SJCRH30 (cell line): ENCODE data around the gene POLE. TPM values are rescaled to one million over a fixed set of nuclear protein-coding genes. Genes with fewer than 3 reads are reported as not detected.

Experiments
- DNase-seq, 2 experiments: peaks; one replicate each; pipeline ENCODE4 v3.0.0-alpha.2; 2015 to 2020
- H3K27ac ChIP-seq: fragments of 250-450 bp; sonication (Bioruptor Pico); 2 replicates; pipeline ENCODE4 v1.5.1; 2020; ENCODE audit warnings: mild to moderate bottlenecking, moderate library complexity
- H3K27me3 ChIP-seq: fragments of 250-450 bp; sonication (Bioruptor Pico); 2 replicates; pipeline ENCODE4 v1.5.1; 2020; ENCODE audit warnings: mild to moderate bottlenecking, moderate library complexity
- H3K36me3 ChIP-seq: fragments of 250-450 bp; sonication (Bioruptor Pico); 2 replicates; pipeline ENCODE4 v1.5.1; 2020; ENCODE audit warnings: mild to moderate bottlenecking, moderate library complexity
- H3K4me1 ChIP-seq: fragments of 250-450 bp; sonication (Bioruptor Pico); 2 replicates; pipeline ENCODE4 v1.5.1; 2020; ENCODE audit warnings: mild to moderate bottlenecking, moderate library complexity
- H3K4me3 ChIP-seq: fragments of 250-450 bp; sonication (Bioruptor Pico); 2 replicates; pipeline ENCODE4 v1.5.1; 2020; ENCODE audit warnings: mild to moderate bottlenecking, moderate library complexity
- H3K9me3 ChIP-seq: fragments of 250-450 bp; sonication (Bioruptor Pico); replicated peaks from 2 replicates; pipeline ENCODE4 v1.5.1; 2020; ENCODE audit warnings: mild to moderate bottlenecking, moderate library complexity
- total RNA-seq: library from RNA; depleted of rRNA; stranded (reverse); fragments of >200 nt; shearing (Covaris generic); gene quantifications from 2 replicates; pipeline ENCODE4 v1.2.3, GENCODE V29; 2014

Gene POLE
- total RNA-seq, 1 experiment from 2014 or later, result 95.8 TPM

- H3K4me1 ChIP-seq, result no peaks in the 10 kb centered on the region
- H3K36me3 ChIP-seq, result no peaks in the 10 kb centered on the region
- no peaks in the 10 kb centered on the region for H3K27me3 ChIP-seq
- no peaks in the 10 kb centered on the region; the same call in 1 of the 2 replicates for H3K9me3 ChIP-seq
- DNase-seq, result peak; percentile 70 to 91
- no peak overlapping the region for H3K4me3 ChIP-seq
- no peak overlapping the region for H3K27ac ChIP-seq
These were observed 72.1 kb downstream of the POLE start for GRCh38 chr12:132614861-132615578.

- H3K4me1 ChIP-seq, result no peaks in the 10 kb centered on the region
- no peak overlapping the region for H3K4me3 ChIP-seq
- H3K27ac ChIP-seq, result no peak overlapping the region
- H3K36me3 ChIP-seq, result no peaks in the 10 kb centered on the region
- H3K9me3 ChIP-seq, result no peaks in the 10 kb centered on the region; the same call in 1 of the 2 replicates
- DNase-seq, result no peak
- H3K27me3 ChIP-seq, result no peaks in the 10 kb centered on the region
These were observed 73.1 kb downstream of the POLE start for GRCh38 chr12:132614029-132614428.

DNA sequence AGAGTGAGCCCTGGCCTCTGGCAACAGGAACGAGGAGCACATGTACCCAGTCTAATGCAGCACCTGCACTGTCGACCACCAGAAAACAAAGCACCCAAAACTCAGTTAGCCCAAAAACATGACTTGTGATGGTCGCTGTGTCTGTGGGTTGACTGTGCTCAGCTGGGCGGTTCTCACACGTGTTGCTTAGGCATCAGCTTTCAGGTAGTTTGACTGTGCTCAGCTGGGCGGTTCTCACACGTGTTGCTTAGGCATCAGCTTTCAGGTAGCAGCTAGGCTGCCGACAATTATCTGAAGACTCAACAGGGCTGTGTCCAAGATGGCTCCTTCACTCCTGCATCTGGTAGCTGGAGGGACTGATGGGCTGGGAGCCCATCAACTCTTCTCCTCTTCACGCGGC lies 75.5 kb downstream of the POLE start:
- H3K9me3 ChIP-seq, result no peaks in the 10 kb centered on the region
- no peak for DNase-seq
- H3K27ac ChIP-seq, result no peak overlapping the region
- H3K4me3 ChIP-seq, result no peak overlapping the region
- no peaks in the 10 kb centered on the region for H3K4me1 ChIP-seq
- no peaks in the 10 kb centered on the region for H3K27me3 ChIP-seq
- H3K36me3 ChIP-seq, result no peaks in the 10 kb centered on the region

GRCh38 chr12:132610866-132611602 lies 76.1 kb downstream of the POLE start:
- Histone ChIP-seq H3K27me3 (no peaks in the 10 kb centered on the region), H3K4me1 (no peaks in the 10 kb centered on the region), H3K9me3 (no peaks in the 10 kb centered on the region), H3K27ac (no peak overlapping the region), H3K36me3 (no peaks in the 10 kb centered on the region), H3K4me3 (no peak overlapping the region)
- no peak for DNase-seq

DNA sequence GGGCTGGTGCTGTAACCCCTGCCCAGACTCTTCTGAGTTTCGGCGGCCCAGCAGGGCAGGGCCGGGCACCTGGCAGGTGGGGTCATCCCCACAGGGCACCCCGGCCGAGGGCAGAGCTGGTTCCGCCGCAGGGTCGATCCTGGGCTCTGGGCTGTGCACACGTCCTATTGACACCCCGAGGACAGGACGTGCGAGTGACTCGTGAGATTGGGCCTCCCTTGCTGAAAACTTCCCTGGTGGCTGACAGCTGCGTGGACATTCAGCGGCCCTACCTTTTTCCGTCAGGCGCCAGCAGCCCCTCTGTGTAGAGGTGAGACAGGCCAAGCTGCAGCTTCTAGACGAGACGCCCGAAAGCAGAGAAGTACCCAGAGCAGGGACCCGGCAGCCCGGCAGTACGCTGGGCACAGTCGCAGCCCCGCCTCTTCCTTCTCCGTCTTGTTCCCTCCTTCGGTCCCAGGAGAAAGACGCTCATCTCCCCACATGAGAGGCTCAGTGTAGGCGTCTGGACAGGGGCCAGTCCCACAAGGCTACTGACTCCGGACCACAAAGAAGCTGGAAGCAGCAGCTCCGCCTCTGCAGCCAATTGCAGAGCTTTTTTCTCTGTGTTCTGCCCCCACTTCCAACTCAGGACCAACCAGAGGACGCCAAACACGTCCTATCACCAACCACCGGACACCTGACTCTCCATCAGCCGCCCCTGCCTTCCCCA lies 76.9 kb downstream of the POLE start, which contains the start of gene LRCOL1:
TSS of gene LRCOL1 (minus strand) at position 532 of the 709 bp plus-strand sequence. CDS start 4,331 bp downstream, outside the sequence.
- Histone ChIP-seq H3K27me3 (no peaks in the 10 kb centered on the region), H3K27ac (no peak within 1 kb of the TSS), H3K36me3 (no peaks in the 10 kb centered on the region), H3K9me3 (no peaks in the 10 kb centered on the region), H3K4me1 (no peaks in the 10 kb centered on the region), H3K4me3 (no peak within 1 kb of the TSS)
- DNase-seq, result no peak

GRCh38 chr12:132608231-132609171 lies 78.6 kb downstream of the POLE start:
- Histone ChIP-seq H3K4me3 (no peak overlapping the region), H3K4me1 (no peaks in the 10 kb centered on the region), H3K9me3 (no peaks in the 10 kb centered on the region), H3K36me3 (no peaks in the 10 kb centered on the region), H3K27me3 (no peaks in the 10 kb centered on the region), H3K27ac (no peak overlapping the region)
- no peak for DNase-seq

DNA sequence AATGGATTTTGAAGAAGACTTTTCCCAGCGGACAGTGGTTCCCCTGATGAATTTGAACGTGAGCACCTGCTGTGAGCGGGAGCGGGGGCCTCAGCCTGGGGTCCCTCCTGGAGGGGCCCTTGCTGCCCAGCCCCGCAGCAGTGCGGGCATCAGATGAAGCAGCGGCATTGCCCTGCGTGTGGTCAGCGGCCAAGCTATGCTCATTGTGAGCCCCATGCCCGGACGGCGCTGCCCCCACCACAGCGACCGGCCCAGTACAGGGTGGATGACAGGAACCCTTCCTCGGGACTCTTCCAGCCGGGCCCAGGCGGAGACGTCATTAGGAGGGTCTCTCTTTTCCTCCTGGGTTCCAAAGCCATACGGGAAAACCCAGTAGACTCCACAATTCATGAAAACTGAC lies 80.2 kb downstream of the POLE start:
- no peak overlapping the region for H3K27ac ChIP-seq
- H3K9me3 ChIP-seq, result no peaks in the 10 kb centered on the region
- H3K4me3 ChIP-seq, result no peak overlapping the region
- H3K27me3 ChIP-seq, result no peaks in the 10 kb centered on the region
- H3K4me1 ChIP-seq, result no peaks in the 10 kb centered on the region
- no peaks in the 10 kb centered on the region for H3K36me3 ChIP-seq
- DNase-seq, result no peak

DNA sequence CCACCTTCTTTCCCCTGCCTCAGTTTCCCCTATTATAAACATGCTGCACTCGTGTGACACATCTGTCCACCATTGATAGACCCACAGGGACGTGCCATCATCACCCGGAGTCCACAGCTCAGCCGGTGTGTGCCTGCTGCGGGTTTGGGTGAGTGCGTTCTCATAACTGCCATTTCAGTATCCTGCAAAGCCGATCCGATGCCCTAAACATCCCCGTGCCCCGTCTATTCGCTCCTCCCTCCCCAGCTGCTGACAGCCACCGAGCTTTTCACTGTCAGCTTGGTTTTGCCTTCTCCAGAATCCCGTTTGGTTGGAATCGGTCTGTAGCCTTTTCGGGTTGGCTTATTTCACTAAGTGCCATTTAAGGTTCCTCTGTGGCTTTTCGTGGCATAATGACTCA lies 80.7 kb downstream of the POLE start:
- DNase-seq, result no peak
- Histone ChIP-seq H3K4me1 (no peaks in the 10 kb centered on the region), H3K36me3 (no peaks in the 10 kb centered on the region), H3K4me3 (no peak overlapping the region), H3K9me3 (no peaks in the 10 kb centered on the region), H3K27ac (no peak overlapping the region), H3K27me3 (no peaks in the 10 kb centered on the region)

DNA sequence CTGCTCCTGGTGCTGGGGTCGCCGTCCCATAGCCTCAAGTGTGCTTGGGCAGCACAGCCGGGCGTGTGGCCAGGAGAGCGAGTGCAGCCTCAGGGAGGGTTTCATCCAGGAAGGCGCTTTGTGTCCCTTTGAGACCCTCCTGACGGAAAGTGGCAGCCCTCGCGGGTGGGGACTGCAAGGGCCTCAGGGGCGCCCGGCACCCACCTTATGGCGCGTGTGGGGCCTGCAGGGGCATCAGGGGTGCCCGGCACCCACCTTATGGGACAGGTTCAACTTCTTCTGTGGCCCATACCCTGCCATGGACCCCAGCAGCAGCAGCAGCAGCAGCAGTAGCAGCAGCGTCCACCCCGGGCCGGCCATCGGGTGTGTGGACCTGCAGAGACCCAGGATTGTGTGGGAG lies 81.2 kb downstream of the POLE start:
- Histone ChIP-seq H3K9me3 (no peaks in the 10 kb centered on the region), H3K4me3 (no peak overlapping the region), H3K27me3 (no peaks in the 10 kb centered on the region), H3K4me1 (no peaks in the 10 kb centered on the region), H3K36me3 (no peaks in the 10 kb centered on the region), H3K27ac (no peak overlapping the region)
- no peak for DNase-seq

GRCh38 chr12:132604668-132605441 lies 82.3 kb downstream of the POLE start:
- DNase-seq, result no peak
- no peaks in the 10 kb centered on the region for H3K4me1 ChIP-seq
- no peak overlapping the region for H3K27ac ChIP-seq
- no peaks in the 10 kb centered on the region for H3K9me3 ChIP-seq
- H3K36me3 ChIP-seq, result no peaks in the 10 kb centered on the region
- no peaks in the 10 kb centered on the region for H3K27me3 ChIP-seq
- H3K4me3 ChIP-seq, result no peak overlapping the region

DNA sequence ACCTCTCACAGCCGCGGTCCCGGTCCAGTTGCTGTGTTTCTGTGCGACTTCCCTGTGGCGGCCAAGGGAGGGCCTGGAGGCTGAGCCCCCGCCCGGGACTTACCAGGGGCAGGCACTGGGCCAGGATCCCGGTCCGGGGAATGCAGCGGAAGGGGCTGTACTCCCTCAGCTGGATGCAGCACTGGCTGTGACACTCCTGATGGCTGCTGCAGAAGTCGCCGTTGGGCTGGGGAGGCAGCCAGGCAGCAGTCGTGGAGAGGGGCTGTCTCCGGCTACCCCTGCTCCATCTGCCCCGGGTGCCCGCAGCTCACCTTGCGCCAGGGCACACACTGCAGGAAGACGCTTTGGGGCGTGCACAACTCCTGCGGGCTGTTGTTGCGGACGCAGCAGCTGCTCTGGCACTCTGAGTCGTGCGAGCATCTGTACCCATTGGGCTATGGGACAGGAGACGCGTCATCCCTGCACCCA lies 83.0 kb downstream of the POLE start:
- H3K27me3 ChIP-seq, result no peaks in the 10 kb centered on the region
- no peak overlapping the region for H3K27ac ChIP-seq
- no peak overlapping the region for H3K4me3 ChIP-seq
- H3K4me1 ChIP-seq, result no peaks in the 10 kb centered on the region
- no peak for DNase-seq
- H3K9me3 ChIP-seq, result no peaks in the 10 kb centered on the region
- H3K36me3 ChIP-seq, result no peaks in the 10 kb centered on the region

DNA sequence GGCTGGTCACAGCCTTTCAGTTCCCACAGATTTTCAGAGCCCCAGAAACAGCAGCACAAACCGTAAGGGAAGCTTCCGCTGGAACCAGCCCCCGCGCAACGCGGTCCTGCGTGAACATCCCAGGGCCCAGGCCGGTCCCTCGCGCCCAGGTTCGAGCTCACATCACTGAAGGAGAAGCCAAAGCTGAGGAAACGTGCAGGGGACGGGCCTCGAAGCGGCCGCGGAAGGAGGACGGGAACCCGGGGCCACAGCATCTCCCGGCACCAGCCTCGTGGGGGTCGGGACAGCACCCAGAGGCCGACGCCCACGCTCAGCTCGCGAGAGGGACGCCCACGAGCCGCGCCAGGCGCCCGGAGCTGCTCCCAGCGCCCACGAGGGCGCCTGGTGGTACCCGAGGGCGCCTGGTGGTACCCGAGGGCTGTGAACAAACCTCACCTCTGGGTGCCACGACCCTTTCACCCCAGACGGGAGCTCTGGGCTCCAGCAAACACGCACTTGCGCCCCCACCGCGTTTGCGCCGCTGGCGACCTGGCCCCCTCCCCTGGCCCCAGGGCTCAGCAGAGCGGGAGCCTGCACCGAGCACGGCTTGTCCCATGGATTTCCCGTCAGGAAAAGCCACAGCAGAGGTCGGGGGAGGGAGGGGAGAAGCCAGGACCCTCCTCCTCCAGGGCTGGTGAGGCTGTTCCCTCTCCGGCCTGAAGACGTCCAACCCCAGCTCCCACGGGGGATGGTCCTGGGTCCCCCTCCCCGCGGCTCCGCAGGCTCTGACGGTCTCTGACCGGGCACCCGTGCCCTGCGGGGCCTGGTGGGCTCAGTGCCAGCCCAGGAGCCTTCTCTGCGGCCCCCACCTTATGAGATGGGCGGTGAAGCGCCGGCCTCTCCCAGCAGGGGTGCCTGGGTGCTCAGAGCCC lies 83.6 kb downstream of the POLE start:
- Histone ChIP-seq H3K4me3 (no peak overlapping the region), H3K36me3 (no peaks in the 10 kb centered on the region), H3K4me1 (no peaks in the 10 kb centered on the region), H3K27me3 (no peaks in the 10 kb centered on the region), H3K27ac (no peak overlapping the region), H3K9me3 (no peaks in the 10 kb centered on the region)
- DNase-seq, result no peak
